DND-41 (cell line): ENCODE data around the gene CLK4.

Experiments used
- ATAC-seq: fragments of 200-7000 bp; cut with Tn5 transposase; 3 replicates; pipeline ENCODE4 v1.9.1; 2021; ENCODE audit warnings: low read depth; ENCODE audit not compliant: insufficient read depth
- DNase-seq: peaks from one replicate; pipeline ENCODE4 v3.0.0-alpha.2; 2020
- H2AFZ ChIP-seq: 2 replicates; pipeline ENCODE4 v1.6.0; 2012; ENCODE audit warnings: low read depth, low read length
- H3K27ac ChIP-seq: 2 replicates; pipeline ENCODE4 v1.5.1; 2012; ENCODE audit warnings: low read length, inconsistent platforms
- H3K27me3 ChIP-seq: fragments of 200-600 bp; sonication (generic); 2 replicates; pipeline ENCODE4 v1.6.0; 2012; ENCODE audit warnings: low read length, mild to moderate bottlenecking, inconsistent platforms; ENCODE audit not compliant: insufficient read depth, poor library complexity
- H3K36me3 ChIP-seq: 2 replicates; pipeline ENCODE4 v1.5.1; 2012; ENCODE audit warnings: low read length, inconsistent platforms; ENCODE audit not compliant: insufficient read depth
- H3K4me1 ChIP-seq: 2 replicates; pipeline ENCODE4 v1.5.1; 2012; ENCODE audit warnings: mild to moderate bottlenecking, low read length; ENCODE audit not compliant: insufficient read depth
- H3K4me2 ChIP-seq: 2 replicates; pipeline ENCODE4 v1.6.0; 2012; ENCODE audit warnings: mild to moderate bottlenecking, moderate library complexity, low read length, inconsistent platforms; ENCODE audit not compliant: insufficient read depth
- H3K4me3 ChIP-seq, 2 experiments: fragments of 200-600 bp in 1 of 2; shearing (Covaris generic) in 1 of 2; 2 replicates each; pipeline ENCODE4 v1.5.1; 2012 to 2016; ENCODE audit warnings: inconsistent platforms in 2 of 2, low read length in 2 of 2, mild to moderate bottlenecking in 2 of 2, low read depth in 1 of 2, moderate library complexity in 1 of 2
- H3K79me2 ChIP-seq: 2 replicates; pipeline ENCODE4 v1.6.0; 2012; ENCODE audit warnings: low read length, inconsistent platforms; ENCODE audit not compliant: insufficient read depth
- H3K9ac ChIP-seq: 2 replicates; pipeline ENCODE4 v1.6.0; 2012; ENCODE audit warnings: low read depth, mild to moderate bottlenecking, inconsistent platforms, low read length, moderate library complexity
- H3K9me3 ChIP-seq: 2 replicates; pipeline ENCODE4 v1.5.1; 2012; ENCODE audit warnings: low read length, moderate library complexity, mild to moderate bottlenecking, inconsistent platforms; ENCODE audit not compliant: insufficient read depth, severe bottlenecking
- H4K20me1 ChIP-seq: 2 replicates; pipeline ENCODE4 v1.6.0; 2012; ENCODE audit warnings: low read length; ENCODE audit not compliant: insufficient read depth
- EZH2 ChIP-seq: IDR thresholded peaks from 3 replicates; pipeline ENCODE4 v1.6.1; 2012; ENCODE audit warnings: borderline replicate concordance, low read depth, mild to moderate bottlenecking, moderate library complexity, low read length, inconsistent platforms; ENCODE audit not compliant: severe bottlenecking
- TF ChIP-seq, protein P1 (sequence below): IDR thresholded peaks from 2 replicates; pipeline ENCODE4 v1.5.1; 2012; ENCODE audit warnings: borderline replicate concordance, low read length, moderate library complexity, mild to moderate bottlenecking; ENCODE audit not compliant: poor library complexity, severe bottlenecking; ENCODE audit errors: extremely low read depth

CLK4 gene

DNA sequence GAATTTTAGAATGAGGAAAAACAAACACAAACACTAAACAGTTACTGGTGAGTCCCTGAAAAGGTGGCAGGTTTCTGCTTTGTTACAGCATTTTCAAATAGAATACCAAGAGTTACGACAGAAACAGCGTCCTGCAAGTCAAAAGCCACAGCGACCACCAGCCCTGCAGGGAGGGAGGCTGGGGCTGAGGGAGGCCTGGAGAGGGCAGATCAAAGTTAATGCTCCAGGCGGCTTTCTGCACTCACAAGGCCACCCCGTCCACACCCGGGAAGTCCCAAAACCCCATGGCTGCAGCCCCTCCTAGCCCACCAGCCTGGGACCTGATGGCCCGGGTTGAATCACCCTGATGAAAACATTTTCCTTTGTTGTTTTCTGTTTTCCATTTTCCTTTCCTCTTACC, 65.9 kb downstream of the CLK4 start:
- H3K9ac ChIP-seq, result no peak overlapping the region
- no peaks in the 10 kb centered on the region for H3K36me3 ChIP-seq
- no peaks in the 10 kb centered on the region for H3K9me3 ChIP-seq
- H4K20me1 ChIP-seq, result no peaks in the 10 kb centered on the region
- TF ChIP-seq EZH2, result no peak
- TF ChIP-seq, protein P1, sequence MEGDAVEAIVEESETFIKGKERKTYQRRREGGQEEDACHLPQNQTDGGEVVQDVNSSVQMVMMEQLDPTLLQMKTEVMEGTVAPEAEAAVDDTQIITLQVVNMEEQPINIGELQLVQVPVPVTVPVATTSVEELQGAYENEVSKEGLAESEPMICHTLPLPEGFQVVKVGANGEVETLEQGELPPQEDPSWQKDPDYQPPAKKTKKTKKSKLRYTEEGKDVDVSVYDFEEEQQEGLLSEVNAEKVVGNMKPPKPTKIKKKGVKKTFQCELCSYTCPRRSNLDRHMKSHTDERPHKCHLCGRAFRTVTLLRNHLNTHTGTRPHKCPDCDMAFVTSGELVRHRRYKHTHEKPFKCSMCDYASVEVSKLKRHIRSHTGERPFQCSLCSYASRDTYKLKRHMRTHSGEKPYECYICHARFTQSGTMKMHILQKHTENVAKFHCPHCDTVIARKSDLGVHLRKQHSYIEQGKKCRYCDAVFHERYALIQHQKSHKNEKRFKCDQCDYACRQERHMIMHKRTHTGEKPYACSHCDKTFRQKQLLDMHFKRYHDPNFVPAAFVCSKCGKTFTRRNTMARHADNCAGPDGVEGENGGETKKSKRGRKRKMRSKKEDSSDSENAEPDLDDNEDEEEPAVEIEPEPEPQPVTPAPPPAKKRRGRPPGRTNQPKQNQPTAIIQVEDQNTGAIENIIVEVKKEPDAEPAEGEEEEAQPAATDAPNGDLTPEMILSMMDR, result no peak
- H3K4me2 ChIP-seq, result no peak overlapping the region
- DNase-seq (no peak), ATAC-seq (no peak)
- H2AFZ ChIP-seq, result no peak overlapping the region
- no peaks in the 10 kb centered on the region for H3K27me3 ChIP-seq
- H3K4me3 ChIP-seq, result no peak overlapping the region
- H3K79me2 ChIP-seq, result no peaks in the 10 kb centered on the region
- no peak overlapping the region for H3K27ac ChIP-seq
- H3K4me1 ChIP-seq, result peaks cover 16% of the 10 kb centered on the region

DNA sequence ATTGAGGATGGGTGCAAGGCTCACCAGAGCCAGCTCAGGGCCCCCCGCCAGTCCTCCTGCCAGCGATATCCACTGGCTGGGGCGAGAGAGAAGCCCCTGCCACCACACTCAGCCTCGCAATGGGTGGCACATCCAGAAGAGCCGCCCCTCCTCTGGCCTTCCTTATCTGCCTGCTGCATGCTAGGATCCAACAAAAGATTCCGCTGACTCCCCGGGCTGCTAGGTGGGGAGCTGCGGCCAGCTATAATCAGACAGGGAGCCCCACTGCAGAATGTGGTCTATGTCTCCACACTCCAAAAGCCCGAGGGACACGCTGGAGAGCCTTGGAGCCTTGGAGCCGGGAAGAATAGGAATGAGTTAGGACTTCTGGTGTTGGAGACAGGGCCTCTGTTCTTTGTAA, 69.4 kb downstream of the CLK4 start:
- Histone ChIP-seq H3K9me3 (no peaks in the 10 kb centered on the region), H3K79me2 (no peaks in the 10 kb centered on the region), H3K4me1 (peaks cover 16% of the 10 kb centered on the region), H3K36me3 (no peaks in the 10 kb centered on the region), H2AFZ (no peak overlapping the region), H3K27ac (no peak overlapping the region), H3K9ac (no peak overlapping the region), H3K4me3 (no peak overlapping the region), H4K20me1 (no peaks in the 10 kb centered on the region), H3K27me3 (no peaks in the 10 kb centered on the region), H3K4me2 (no peak overlapping the region)
- TF ChIP-seq EZH2, result no peak
- TF ChIP-seq, protein P1, result no peak
- DNase-seq, result no peak
- ATAC-seq, result no peak

DNA sequence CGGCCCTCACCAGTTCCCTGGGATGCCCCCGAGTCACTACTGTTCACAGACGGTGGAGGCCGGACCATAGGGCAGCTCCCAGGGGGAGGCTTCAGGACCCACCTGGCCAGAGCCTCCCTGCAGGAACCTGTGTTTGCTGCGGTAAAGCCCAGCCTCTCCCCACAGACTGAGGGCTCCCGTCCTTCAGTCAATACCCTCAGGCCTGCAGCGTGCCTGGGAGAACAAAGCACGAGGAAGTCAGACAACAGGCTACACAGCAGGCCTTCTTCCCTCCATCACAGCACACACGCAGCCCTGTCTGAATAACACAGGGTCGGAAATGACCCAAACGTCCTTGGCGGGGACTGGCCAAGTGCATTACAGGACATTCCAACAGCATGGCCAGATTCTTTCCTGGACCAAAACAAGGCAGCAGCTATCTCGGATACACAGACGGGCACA, 71.1 kb downstream of the CLK4 start:
- no peaks in the 10 kb centered on the region for H3K36me3 ChIP-seq
- no peak overlapping the region for H3K4me3 ChIP-seq
- no peak for TF ChIP-seq EZH2
- TF ChIP-seq, protein P1, result no peak
- no peak overlapping the region for H2AFZ ChIP-seq
- H3K9me3 ChIP-seq, result no peaks in the 10 kb centered on the region
- 0 out of 2 replicates have a peak, but pooled peaks cover 4% of the 10 kb centered on the region for H3K4me1 ChIP-seq
- no peak overlapping the region for H3K27ac ChIP-seq
- no peak for DNase-seq
- H3K79me2 ChIP-seq, result no peaks in the 10 kb centered on the region
- H3K4me2 ChIP-seq, result no peak overlapping the region
- H3K9ac ChIP-seq, result no peak overlapping the region
- ATAC-seq, result no peak
- no peaks in the 10 kb centered on the region for H4K20me1 ChIP-seq
- H3K27me3 ChIP-seq, result no peaks in the 10 kb centered on the region

DNA sequence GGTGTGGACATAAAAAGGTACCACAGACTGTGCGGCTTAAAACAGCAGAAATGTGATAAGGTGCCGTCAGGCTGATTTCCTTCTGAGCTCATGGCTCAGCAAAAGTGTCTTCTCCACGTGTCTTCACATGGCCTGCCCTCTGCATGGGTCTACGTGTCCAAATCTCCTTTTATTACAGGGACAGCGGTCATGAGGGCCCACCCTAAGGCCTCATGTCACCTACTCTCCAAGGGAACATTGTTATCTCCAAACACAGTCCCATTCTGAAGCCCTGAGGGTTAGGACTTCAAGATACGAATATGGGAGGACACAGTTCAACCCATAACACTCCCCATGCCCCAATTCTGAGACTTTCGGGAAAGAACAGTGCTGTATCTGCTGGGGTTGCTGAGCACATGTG, 71.8 kb downstream of the CLK4 start:
- Histone ChIP-seq H3K9ac (no peak overlapping the region), H3K4me1 (peaks cover 7% of the 10 kb centered on the region; the same call in 1 of the 2 replicates), H3K79me2 (no peaks in the 10 kb centered on the region), H2AFZ (no peak overlapping the region), H3K27me3 (no peaks in the 10 kb centered on the region), H3K36me3 (no peaks in the 10 kb centered on the region), H3K4me2 (no peak overlapping the region), H3K4me3 (no peak overlapping the region), H4K20me1 (no peaks in the 10 kb centered on the region), H3K27ac (no peak overlapping the region), H3K9me3 (no peaks in the 10 kb centered on the region)
- TF ChIP-seq, protein P1, result no peak
- no peak for TF ChIP-seq EZH2
- DNase-seq (no peak), ATAC-seq (no peak)
